GM12878 (cell line): ENCODE measurements around the gene ELFN2.

Experiments
- CEBPB ChIP-seq, 2 experiments: fragments of 150-350 bp in 1 of 2; IDR thresholded peaks; 2 replicates each; pipeline ENCODE4 v1.6.1; 2012 to 2014; ENCODE audit warnings: low read depth in 2 of 2, low read length in 2 of 2, borderline replicate concordance in 1 of 2, inconsistent platforms in 1 of 2
- CHD2 ChIP-seq: IDR thresholded peaks from 2 replicates; pipeline ENCODE4 v1.6.1; 2011; ENCODE audit warnings: low read depth, low read length, improper control_type of control experiment, borderline replicate concordance
- CTCF ChIP-seq, 3 experiments: IDR thresholded peaks in 2 of 3; conservative IDR thresholded peaks in 1 of 3; 2 replicates each; pipeline ENCODE4 v1.5.1; 2011; ENCODE audit warnings: low read depth in 3 of 3, low read length in 3 of 3, mild to moderate bottlenecking in 3 of 3, control low read depth in 2 of 3, moderate library complexity in 2 of 3, inconsistent platforms in 1 of 3, mixed read lengths in 1 of 3; ENCODE audit not compliant: control insufficient read depth in 2 of 3, insufficient read depth in 1 of 3; ENCODE audit errors: extremely low read depth in 1 of 3
- EED ChIP-seq: sonication (generic); IDR thresholded peaks from 2 replicates; pipeline ENCODE4 v1.6.1; 2016; ENCODE audit warnings: antibody characterized with exemption, low read depth
- EP300 ChIP-seq, 2 experiments: fragments of 150-350 bp in 1 of 2; IDR thresholded peaks; 2 replicates each; pipeline ENCODE4 v1.6.1; 2011 to 2012; ENCODE audit warnings: low read depth in 2 of 2, low read length in 2 of 2, borderline replicate concordance in 1 of 2, improper control_type of control experiment in 1 of 2, inconsistent platforms in 1 of 2; ENCODE audit not compliant: control insufficient read depth in 1 of 2
- ESRRA ChIP-seq: IDR thresholded peaks from 2 replicates; pipeline ENCODE4 v1.6.1; 2012; ENCODE audit warnings: mild to moderate bottlenecking, low read length, improper control_type of control experiment
- HCFC1 ChIP-seq: fragments of 150-350 bp; IDR thresholded peaks from 2 replicates; pipeline ENCODE4 v1.6.1; 2014; ENCODE audit warnings: low read length
- MYC ChIP-seq: IDR thresholded peaks from 2 replicates; pipeline ENCODE4 v1.6.1; 2011; ENCODE audit warnings: mild to moderate bottlenecking, low read length, moderate library complexity, inconsistent platforms; ENCODE audit not compliant: insufficient read depth, insufficient replicate concordance, insufficient read length, severe bottlenecking
- POLR2A ChIP-seq: IDR thresholded peaks from 2 replicates; pipeline ENCODE4 v1.6.1; 2011; ENCODE audit warnings: low read depth, mild to moderate bottlenecking, low read length
- RFX5 ChIP-seq: IDR thresholded peaks from 2 replicates; pipeline ENCODE4 v1.6.1; 2011; ENCODE audit warnings: low read depth, low read length, improper control_type of control experiment
- SKIL ChIP-seq: fragments of 450-650 bp; IDR thresholded peaks from 2 replicates; pipeline ENCODE4 v1.6.1; 2017; ENCODE audit warnings: mild to moderate bottlenecking, low read depth, inconsistent platforms; ENCODE audit not compliant: poor library complexity, severe bottlenecking
- SMC3 ChIP-seq: IDR thresholded peaks from 2 replicates; pipeline ENCODE4 v1.6.1; 2011; ENCODE audit warnings: low read length, improper control_type of control experiment, borderline replicate concordance

- TF ChIP-seq HCFC1 (no peak), ESRRA (no peak), POLR2A (no peak), SMC3 (no peak), CHD2 (no peak), EED (no peak), RFX5 (no peak), EP300 (IDR thresholded peaks at IDR 0.05; ENCODE audit: borderline replicate concordance in 1 of 2, control insufficient read depth in 1 of 2, low read depth in 2 of 2, low read length in 2 of 2) (no peak), CTCF (IDR thresholded peaks at IDR 0.05 in 2 of 3, conservative IDR thresholded peaks at IDR 0.05 in 1 of 3; ENCODE audit: control insufficient read depth in 2 of 3, extremely low read depth in 1 of 3, insufficient read depth in 1 of 3, low read depth in 3 of 3, low read length in 3 of 3) (no peak), SKIL (no peak), MYC (no peak), CEBPB (IDR thresholded peaks at IDR 0.05; ENCODE audit: borderline replicate concordance in 1 of 2, low read depth in 2 of 2, low read length in 2 of 2) (no peak)
Measured at GRCh38 chr22:37476389-37477329, 49.4 kb upstream of the ELFN2 start.
